ENCODE data around the gene EHMT2. TPM values are rescaled to one million over a fixed set of nuclear protein-coding genes. Genes with fewer than 3 reads are reported as not detected.

EHMT2 gene
- total RNA-seq, 2 experiments from 2014 or later: 55.4 to 56.8 TPM

DNA sequence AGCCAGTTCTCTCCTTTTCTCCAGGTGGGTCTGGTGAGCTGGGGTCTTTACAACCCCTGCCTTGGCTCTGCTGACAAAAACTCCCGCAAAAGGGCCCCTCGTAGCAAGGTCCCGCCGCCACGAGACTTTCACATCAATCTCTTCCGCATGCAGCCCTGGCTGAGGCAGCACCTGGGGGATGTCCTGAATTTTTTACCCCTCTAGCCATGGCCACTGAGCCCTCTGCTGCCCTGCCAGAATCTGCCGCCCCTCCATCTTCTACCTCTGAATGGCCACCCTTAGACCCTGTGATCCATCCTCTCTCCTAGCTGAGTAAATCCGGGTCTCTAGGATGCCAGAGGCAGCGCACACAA lies 47.6 kb upstream of the EHMT2 start:
- no peak for DNase-seq
- Mint-ChIP-seq H3K4me1 (ENCODE audit: low read depth) (peaks cover 4% of the 10 kb centered on the region), H3K27ac (no peak overlapping the region), H3K36me3 (ENCODE audit: low read depth) (no peaks in the 10 kb centered on the region), H3K27me3 (peaks cover 8% of the 10 kb centered on the region), H3K9me3 (no peaks in the 10 kb centered on the region), H3K4me3 (no peak overlapping the region)
- ChIA-PET CTCF (interaction anchor here (0.7 to 0.9 kb wide), 2 partner anchors 12 to 174 kb away, joined by 3 to 4 read pairs; no protein-coding TSS in a partner anchor), POLR2A (interaction anchor here (0.7 to 1.2 kb wide), 4 partner anchors 13 to 48 kb away, joined by 3 to 4 read pairs (median 4); partner anchors contain the start of genes DXO and EHMT2)
- intact Hi-C loops (cut with micrococcal nuclease): no loop called here
- TF ChIP-seq, protein P1, sequence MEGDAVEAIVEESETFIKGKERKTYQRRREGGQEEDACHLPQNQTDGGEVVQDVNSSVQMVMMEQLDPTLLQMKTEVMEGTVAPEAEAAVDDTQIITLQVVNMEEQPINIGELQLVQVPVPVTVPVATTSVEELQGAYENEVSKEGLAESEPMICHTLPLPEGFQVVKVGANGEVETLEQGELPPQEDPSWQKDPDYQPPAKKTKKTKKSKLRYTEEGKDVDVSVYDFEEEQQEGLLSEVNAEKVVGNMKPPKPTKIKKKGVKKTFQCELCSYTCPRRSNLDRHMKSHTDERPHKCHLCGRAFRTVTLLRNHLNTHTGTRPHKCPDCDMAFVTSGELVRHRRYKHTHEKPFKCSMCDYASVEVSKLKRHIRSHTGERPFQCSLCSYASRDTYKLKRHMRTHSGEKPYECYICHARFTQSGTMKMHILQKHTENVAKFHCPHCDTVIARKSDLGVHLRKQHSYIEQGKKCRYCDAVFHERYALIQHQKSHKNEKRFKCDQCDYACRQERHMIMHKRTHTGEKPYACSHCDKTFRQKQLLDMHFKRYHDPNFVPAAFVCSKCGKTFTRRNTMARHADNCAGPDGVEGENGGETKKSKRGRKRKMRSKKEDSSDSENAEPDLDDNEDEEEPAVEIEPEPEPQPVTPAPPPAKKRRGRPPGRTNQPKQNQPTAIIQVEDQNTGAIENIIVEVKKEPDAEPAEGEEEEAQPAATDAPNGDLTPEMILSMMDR (IDR thresholded peaks at IDR 0.05): no peak
- ATAC-seq: no peak

DNA sequence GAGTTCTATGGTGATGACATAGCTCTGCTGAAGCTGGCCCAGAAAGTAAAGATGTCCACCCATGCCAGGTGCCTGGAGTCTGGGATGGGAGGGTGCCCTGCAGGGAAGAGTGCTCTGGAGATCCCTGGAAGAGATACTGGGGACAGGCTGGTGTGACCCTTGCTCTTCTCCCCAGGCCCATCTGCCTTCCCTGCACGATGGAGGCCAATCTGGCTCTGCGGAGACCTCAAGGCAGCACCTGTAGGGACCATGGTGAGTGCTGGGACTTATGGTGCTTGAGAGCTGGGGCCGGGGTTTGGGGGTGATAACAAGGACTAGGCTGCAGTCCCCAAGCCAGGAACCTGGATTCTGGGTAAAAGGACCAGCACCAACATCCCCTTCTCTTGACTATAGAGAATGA lies 46.2 kb upstream of the EHMT2 start:
- intact Hi-C loops (cut with micrococcal nuclease): no loop called here

DNA sequence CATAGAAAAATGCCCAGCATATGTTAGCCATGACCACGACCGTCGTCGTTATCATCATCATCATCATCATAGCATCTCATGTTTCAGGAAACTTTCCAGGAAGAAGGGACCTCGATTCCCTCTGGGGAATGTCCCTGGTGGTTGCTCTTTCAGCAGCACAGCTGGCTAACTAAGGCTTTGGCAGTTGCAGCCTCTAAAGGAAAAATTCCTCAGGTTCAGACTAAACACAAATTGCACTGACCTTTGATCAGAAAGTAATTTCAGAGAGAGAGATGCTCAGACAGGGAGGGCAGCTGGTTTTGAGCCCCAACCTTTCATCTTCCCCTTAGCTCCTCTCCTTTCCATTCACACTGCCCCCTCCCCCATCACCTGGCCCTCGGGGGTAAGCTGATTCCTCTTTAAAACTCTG lies 42.8 kb upstream of the EHMT2 start:
- Mint-ChIP-seq H3K36me3 (ENCODE audit: low read depth) (no peaks in the 10 kb centered on the region), H3K9me3 (no peaks in the 10 kb centered on the region), H3K27ac (no peak overlapping the region), H3K4me3 (no peak overlapping the region), H3K27me3 (peaks cover 8% of the 10 kb centered on the region), H3K4me1 (ENCODE audit: low read depth) (no peaks in the 10 kb centered on the region)
- no peak for DNase-seq
- ATAC-seq: no peak
- TF ChIP-seq, protein P1 (IDR thresholded peaks at IDR 0.05): no peak
- intact Hi-C loops (cut with micrococcal nuclease): no loop called here
- ChIA-PET CTCF (interaction anchor here (1.2 to 4.1 kb wide), 2 partner anchors 12 to 108 kb away, joined by 4 to 21 read pairs; no protein-coding TSS in a partner anchor), POLR2A (interaction anchor here (0.6 to 1.5 kb wide), 3 partner anchors 15 to 139 kb away, joined by 3 to 4 read pairs (median 3); no protein-coding TSS in a partner anchor)

More for the DNA sequence above, 46.2 kb upstream of the EHMT2 start:
- no peaks in the 10 kb centered on the region for H3K9me3 Mint-ChIP-seq
- DNase-seq (no peak), ATAC-seq (no peak)
- CTCF ChIA-PET: interaction anchor here (0.9 kb wide), 1 partner anchor 9 kb away, joined by 3 read pairs; no protein-coding TSS in a partner anchor
- H3K4me1 Mint-ChIP-seq (ENCODE audit: low read depth): peaks cover 4% of the 10 kb centered on the region
- no peak overlapping the region for H3K27ac Mint-ChIP-seq
- no peak overlapping the region for H3K4me3 Mint-ChIP-seq
- peaks cover 8% of the 10 kb centered on the region for H3K27me3 Mint-ChIP-seq
- TF ChIP-seq, protein P1 (IDR thresholded peaks at IDR 0.05): no peak
- POLR2A ChIA-PET: interaction anchor here (1.6 kb wide), 1 partner anchor 8 kb away, joined by 7 read pairs; no protein-coding TSS in a partner anchor
- H3K36me3 Mint-ChIP-seq (ENCODE audit: low read depth): no peaks in the 10 kb centered on the region

DNA sequence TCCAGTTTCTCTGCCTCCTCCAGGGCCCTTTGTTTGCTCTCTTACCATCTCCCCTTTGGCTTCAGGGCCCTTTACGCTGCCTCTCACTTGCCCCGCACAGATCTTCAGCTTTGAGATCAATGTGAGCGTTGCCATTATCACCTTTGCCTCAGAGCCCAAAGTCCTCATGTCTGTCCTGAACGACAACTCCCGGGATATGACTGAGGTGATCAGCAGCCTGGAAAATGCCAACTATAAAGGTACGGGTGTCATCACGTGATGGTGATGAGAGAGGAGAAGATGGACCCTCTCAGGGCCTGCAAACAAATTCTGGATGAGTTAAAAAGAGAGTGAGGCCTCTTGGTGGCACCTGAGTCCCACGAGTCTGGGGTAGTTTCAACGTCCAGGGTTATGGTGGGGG lies 38.3 kb upstream of the EHMT2 start:
- POLR2A ChIA-PET: interaction anchor here (0.6 kb wide), 2 partner anchors 42 to 111 kb away, joined by 3 read pairs; no protein-coding TSS in a partner anchor
- no peaks in the 10 kb centered on the region for H3K27me3 Mint-ChIP-seq
- ATAC-seq (no peak), DNase-seq (no peak)
- no peak overlapping the region for H3K27ac Mint-ChIP-seq
- TF ChIP-seq, protein P1 (IDR thresholded peaks at IDR 0.05): no peak
- CTCF ChIA-PET: no interaction called here
- H3K36me3 Mint-ChIP-seq (ENCODE audit: low read depth): no peaks in the 10 kb centered on the region
- H3K4me3 Mint-ChIP-seq: no peak overlapping the region
- intact Hi-C loops (cut with micrococcal nuclease): no loop called here
- no peaks in the 10 kb centered on the region for H3K4me1 Mint-ChIP-seq (ENCODE audit: low read depth)
- no peaks in the 10 kb centered on the region for H3K9me3 Mint-ChIP-seq

DNA sequence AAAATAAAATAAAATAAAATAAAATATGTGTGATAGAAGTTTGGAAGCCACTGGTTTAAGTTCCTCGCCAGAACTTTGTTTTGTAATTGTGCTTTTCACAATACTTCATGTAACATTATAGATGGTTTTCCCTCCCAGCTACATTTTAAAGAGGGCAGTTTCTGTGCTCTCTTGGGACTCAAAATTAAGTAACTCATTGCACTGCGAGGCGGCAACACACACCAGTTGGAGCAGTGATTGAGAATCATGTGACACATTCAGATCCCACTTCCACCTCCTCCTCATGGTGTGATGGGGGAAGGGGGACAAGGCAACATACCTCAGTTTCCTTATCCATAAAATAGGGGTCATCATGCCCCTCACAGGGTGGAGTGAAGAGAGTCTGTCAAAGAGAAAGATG lies 37.5 kb upstream of the EHMT2 start:
- intact Hi-C loops (cut with micrococcal nuclease): no loop called here
- DNase-seq (no peak), ATAC-seq (no peak)
- H3K4me3 Mint-ChIP-seq: no peak overlapping the region
- no peaks in the 10 kb centered on the region for H3K27me3 Mint-ChIP-seq
- no peak overlapping the region for H3K27ac Mint-ChIP-seq
- no peaks in the 10 kb centered on the region for H3K4me1 Mint-ChIP-seq (ENCODE audit: low read depth)
- TF ChIP-seq, protein P1 (IDR thresholded peaks at IDR 0.05): no peak
- CTCF ChIA-PET: interaction anchor here (1.1 kb wide), 1 partner anchor 12 kb away, joined by 3 read pairs; no protein-coding TSS in a partner anchor
- POLR2A ChIA-PET: interaction anchor here (0.6 kb wide), 1 partner anchor 41 kb away, joined by 3 read pairs; no protein-coding TSS in a partner anchor
- H3K9me3 Mint-ChIP-seq: no peaks in the 10 kb centered on the region
- H3K36me3 Mint-ChIP-seq (ENCODE audit: low read depth): no peaks in the 10 kb centered on the region
